Neural crest cell (in vitro differentiated cells): Measurements from ENCODE around the gene C18orf32. TPM values are rescaled to one million over a fixed set of nuclear protein-coding genes. Genes with fewer than 3 reads are reported as not detected.
A peak's percentile ranks its signal among the peaks of the same experiment; 100 is the strongest.
"Not testable (repeated sequence)": the region's sequence is repeated elsewhere in the genome, so short reads cannot be mapped to it uniquely, and the experiment has no call there.

Experiments
- DNase-seq: peaks from one replicate; pipeline ENCODE4 v3.0.0; 2021; ENCODE audit warnings: low read depth, mixed read lengths, low spot score
- H3K27ac Mint-ChIP-seq: one replicate; pipeline ENCODE4 v1.8.0; 2021; ENCODE audit warnings: mild to moderate bottlenecking, mixed read lengths; ENCODE audit not compliant: unreplicated experiment
- H3K27me3 Mint-ChIP-seq: 2 replicates; pipeline ENCODE4 v1.8.0; 2021; ENCODE audit warnings: low read depth, mild to moderate bottlenecking, mixed read lengths
- H3K36me3 Mint-ChIP-seq: 2 replicates; pipeline ENCODE4 v1.8.0; 2021; ENCODE audit warnings: low read depth, mild to moderate bottlenecking, mixed read lengths
- H3K4me1 Mint-ChIP-seq: 2 replicates; pipeline ENCODE4 v1.8.0; 2021; ENCODE audit warnings: mixed read lengths
- H3K4me3 Mint-ChIP-seq: one replicate; pipeline ENCODE4 v1.8.0; 2021; ENCODE audit warnings: mild to moderate bottlenecking, mixed read lengths
- H3K9me3 Mint-ChIP-seq: 2 replicates; pipeline ENCODE4 v1.8.0; 2021; ENCODE audit warnings: mixed read lengths
- CTCF ChIP-seq: fragments of 200-600 bp; sonication (generic); conservative IDR thresholded peaks from 2 replicates; pipeline ENCODE4 v1.5.0; 2021; ENCODE audit warnings: antibody characterized with exemption, mild to moderate bottlenecking
- total RNA-seq: library from RNA; stranded (reverse); gene quantifications from 2 replicates; pipeline ENCODE4 v1.2.1, GENCODE V29; 2021

The C18orf32 gene
- total RNA-seq, 1 donor from 2014 or later: 32.0 TPM

GRCh38 chr18:49510393-49511115, 23.5 kb upstream of the C18orf32 start:
- H3K27me3 Mint-ChIP-seq: peaks cover 34% of the 10 kb centered on the region
- peak; percentile 92 for TF ChIP-seq CTCF
- no peaks in the 10 kb centered on the region for H3K36me3 Mint-ChIP-seq
- no peak overlapping the region for H3K27ac Mint-ChIP-seq
- H3K4me1 Mint-ChIP-seq: no peaks in the 10 kb centered on the region
- H3K9me3 Mint-ChIP-seq: no peaks in the 10 kb centered on the region
- peak; percentile 51 for DNase-seq
- H3K4me3 Mint-ChIP-seq: no peak overlapping the region

GRCh38 chr18:49506438-49506837, 19.4 kb upstream of the C18orf32 start:
- H3K27ac Mint-ChIP-seq, H3K4me1 Mint-ChIP-seq, DNase-seq, H3K36me3 Mint-ChIP-seq, H3K4me3 Mint-ChIP-seq, H3K9me3 Mint-ChIP-seq: not testable (repeated sequence)
- peaks cover 49% of the 10 kb centered on the region for H3K27me3 Mint-ChIP-seq

GRCh38 chr18:49503931-49504330, 16.9 kb upstream of the C18orf32 start:
- no peaks in the 10 kb centered on the region for H3K9me3 Mint-ChIP-seq
- no peak for DNase-seq
- H3K4me3 Mint-ChIP-seq: no peak overlapping the region
- H3K27me3 Mint-ChIP-seq: peaks cover 52% of the 10 kb centered on the region
- no peak for TF ChIP-seq CTCF
- peaks cover 14% of the 10 kb centered on the region for H3K4me1 Mint-ChIP-seq
- H3K27ac Mint-ChIP-seq: no peak overlapping the region
- H3K36me3 Mint-ChIP-seq: no peaks in the 10 kb centered on the region

- Mint-ChIP-seq H3K27ac (no peak overlapping the region), H3K4me1 (peaks cover 14% of the 10 kb centered on the region), H3K27me3 (peaks cover 56% of the 10 kb centered on the region)
Measured at GRCh38 chr18:49500201-49500921, 13.3 kb upstream of the C18orf32 start.

GRCh38 chr18:49499046-49499637, 12.1 kb upstream of the C18orf32 start:
- Mint-ChIP-seq H3K27ac (peak overlapping the region; percentile 7), H3K27me3 (peaks cover 61% of the 10 kb centered on the region), H3K9me3 (no peaks in the 10 kb centered on the region), H3K4me3 (no peak overlapping the region), H3K36me3 (no peaks in the 10 kb centered on the region), H3K4me1 (peaks cover 21% of the 10 kb centered on the region)
- no peak for TF ChIP-seq CTCF
- DNase-seq: no peak

More at GRCh38 chr18:49500201-49500921, 13.3 kb upstream of the C18orf32 start:
- peak overlapping the region; percentile 9 for H3K4me3 Mint-ChIP-seq
- no peaks in the 10 kb centered on the region for H3K36me3 Mint-ChIP-seq
- no peaks in the 10 kb centered on the region for H3K9me3 Mint-ChIP-seq
- DNase-seq: no peak
- TF ChIP-seq CTCF: no peak

- Mint-ChIP-seq H3K4me1 (peaks cover 49% of the 10 kb centered on the region), H3K36me3 (peaks cover 12% of the 10 kb centered on the region), H3K27ac (no peak overlapping the region), H3K4me3 (peak overlapping the region; percentile 26), H3K27me3 (peaks cover 52% of the 10 kb centered on the region), H3K9me3 (no peaks in the 10 kb centered on the region)
- TF ChIP-seq CTCF: no peak
- DNase-seq: no peak
Measured at GRCh38 chr18:49495480-49495879, 8.4 kb upstream of the C18orf32 start.
